OCI-M2 (cell line): ENCODE results near the gene ACTR2.
"Not testable (repeated sequence)": the region's sequence is repeated elsewhere in the genome, so short reads cannot be mapped to it uniquely, and the experiment has no call there.

ENCODE experiments used
- DNase-seq: peaks from one replicate; lab custom pipeline; 2025; ENCODE audit not compliant: unreplicated experiment; lab: John Stamatoyannopoulos, UW

Gene ACTR2

GRCh38 chr2:65311049-65311448 is 83.4 kb downstream of the ACTR2 start:
- DNase-seq: no peak

- no peak for DNase-seq
These were observed 84.0 kb downstream of the ACTR2 start for GRCh38 chr2:65311596-65311995.

GRCh38 chr2:65313126-65313953 is 85.7 kb downstream of the ACTR2 start:
- no peak for DNase-seq

GRCh38 chr2:65313954-65314256 is 86.3 kb downstream of the ACTR2 start:
- DNase-seq: no peak

GRCh38 chr2:65314801-65315441 is 87.3 kb downstream of the ACTR2 start:
- no peak for DNase-seq

- no peak for DNase-seq
These were observed 88.4 kb downstream of the ACTR2 start for GRCh38 chr2:65316072-65316471.

- not testable (repeated sequence) for DNase-seq
These were observed 89.7 kb downstream of the ACTR2 start for GRCh38 chr2:65317351-65317750.

GRCh38 chr2:65317841-65318240 is 90.2 kb downstream of the ACTR2 start:
- no peak for DNase-seq

- no peak for DNase-seq
These were observed 91.5 kb downstream of the ACTR2 start for GRCh38 chr2:65319072-65319673.

- DNase-seq: no peak
These were observed 92.0 kb downstream of the ACTR2 start for GRCh38 chr2:65319674-65320041.

GRCh38 chr2:65320042-65320725 is 92.6 kb downstream of the ACTR2 start:
- no peak for DNase-seq
